ENCODE data around the gene HPCA.

DNA sequence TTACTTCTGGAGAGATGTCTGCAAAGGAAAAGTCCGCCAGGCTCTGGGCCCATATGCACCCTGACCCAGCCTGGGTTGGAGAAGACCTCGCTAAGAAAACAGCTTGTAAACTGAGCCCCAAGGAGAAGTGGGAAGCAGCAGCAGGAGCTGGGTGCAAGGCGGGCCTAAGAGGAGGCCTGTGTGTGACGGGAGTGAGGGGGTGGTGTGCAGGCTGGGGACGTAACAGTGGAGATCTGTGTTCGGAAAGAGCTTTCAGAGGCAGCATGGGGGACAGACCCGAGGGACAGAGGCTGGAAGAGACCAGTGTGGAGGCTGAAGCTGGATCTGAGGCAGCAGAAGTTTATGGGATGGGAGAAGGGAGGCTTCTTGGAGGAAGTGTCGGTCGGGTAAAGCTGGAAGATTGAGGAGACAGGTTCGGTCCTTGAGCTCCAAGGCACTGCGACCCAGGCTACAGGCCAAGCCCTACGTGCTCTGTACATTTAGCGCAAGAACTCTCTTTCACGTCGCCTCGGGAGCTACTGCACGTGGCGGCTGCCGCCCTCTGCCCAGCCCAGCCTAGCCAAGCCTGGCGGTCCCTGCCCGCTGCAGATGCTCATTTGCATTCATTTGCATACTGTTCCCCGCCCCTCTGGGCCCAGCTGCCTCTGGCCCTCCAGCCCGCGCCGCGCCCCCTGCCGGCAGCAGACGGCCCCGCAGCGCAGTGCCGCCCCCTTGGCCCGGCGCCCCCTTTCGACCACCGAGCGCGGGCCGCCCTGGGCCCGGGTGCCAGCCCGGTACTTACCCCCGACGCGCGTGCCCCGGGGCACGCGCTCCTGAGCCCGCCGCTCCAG lies 6.3 kb downstream of the HPCA start:
- TF ChIP-seq, protein P1, sequence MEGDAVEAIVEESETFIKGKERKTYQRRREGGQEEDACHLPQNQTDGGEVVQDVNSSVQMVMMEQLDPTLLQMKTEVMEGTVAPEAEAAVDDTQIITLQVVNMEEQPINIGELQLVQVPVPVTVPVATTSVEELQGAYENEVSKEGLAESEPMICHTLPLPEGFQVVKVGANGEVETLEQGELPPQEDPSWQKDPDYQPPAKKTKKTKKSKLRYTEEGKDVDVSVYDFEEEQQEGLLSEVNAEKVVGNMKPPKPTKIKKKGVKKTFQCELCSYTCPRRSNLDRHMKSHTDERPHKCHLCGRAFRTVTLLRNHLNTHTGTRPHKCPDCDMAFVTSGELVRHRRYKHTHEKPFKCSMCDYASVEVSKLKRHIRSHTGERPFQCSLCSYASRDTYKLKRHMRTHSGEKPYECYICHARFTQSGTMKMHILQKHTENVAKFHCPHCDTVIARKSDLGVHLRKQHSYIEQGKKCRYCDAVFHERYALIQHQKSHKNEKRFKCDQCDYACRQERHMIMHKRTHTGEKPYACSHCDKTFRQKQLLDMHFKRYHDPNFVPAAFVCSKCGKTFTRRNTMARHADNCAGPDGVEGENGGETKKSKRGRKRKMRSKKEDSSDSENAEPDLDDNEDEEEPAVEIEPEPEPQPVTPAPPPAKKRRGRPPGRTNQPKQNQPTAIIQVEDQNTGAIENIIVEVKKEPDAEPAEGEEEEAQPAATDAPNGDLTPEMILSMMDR (conservative IDR thresholded peaks at IDR 0.05) = no peak; the same call in 1 of the 2 replicates
- TF ChIP-seq ZFX (IDR thresholded peaks at IDR 0.05) = no peak

All from C4-2B (cell line).